HEK293 (cell line): ENCODE measurements around the gene AARS2.

Experiments
- CTCF ChIA-PET: fragments of 350-600 bp; formaldehyde crosslinking; extraction: SDS; loops from one replicate; lab custom pipeline; 2021; ENCODE audit warnings: antibody characterized with exemption; lab: Yijun Ruan, JAX
- POLR2A ChIA-PET: fragments of 300-600 bp; formaldehyde crosslinking; extraction: SDS; loops from one replicate; lab custom pipeline; 2020; ENCODE audit warnings: antibody characterized with exemption, inconsistent platforms; lab: Yijun Ruan, JAX
- H3K27ac ChIP-seq: fragments of 200-500 bp; sonication (Bioruptor generic); 2 replicates; pipeline ENCODE4 v1.5.1; 2014; ENCODE audit warnings: low read depth, low read length, control low read depth, inconsistent platforms; ENCODE audit errors: extremely low read depth
- H3K36me3 ChIP-seq, 2 experiments: fragments of 200-500 bp in 1 of 2; sonication (Bioruptor generic) in 1 of 2; 1 replicate in 1 of 2; 2 replicates in 1 of 2; pipeline ENCODE4 v1.5.1; 2014 to 2017; ENCODE audit warnings: inconsistent platforms in 2 of 2, low read length in 2 of 2; ENCODE audit not compliant: control insufficient read depth in 2 of 2, insufficient read depth in 1 of 2
- H3K4me1 ChIP-seq: fragments of 200-500 bp; sonication (Bioruptor generic); 2 replicates; pipeline ENCODE4 v1.5.1; 2014; ENCODE audit warnings: mild to moderate bottlenecking, low read length, inconsistent platforms; ENCODE audit not compliant: control insufficient read depth, insufficient read depth
- H3K4me3 ChIP-seq: 2 replicates; pipeline ENCODE4 v1.5.1; 2011; ENCODE audit warnings: low read depth, mild to moderate bottlenecking, control low read depth, low read length, moderate library complexity
- H3K9me3 ChIP-seq: fragments of 200-500 bp; sonication (Bioruptor generic); 2 replicates; pipeline ENCODE4 v1.5.1; 2014; ENCODE audit warnings: low read depth, low read length, inconsistent platforms; ENCODE audit not compliant: control insufficient read depth, insufficient read depth
- AEBP2 ChIP-seq: fragments of 450-650 bp; formaldehyde crosslinking; IDR thresholded peaks from 2 replicates; pipeline ENCODE4 v1.5.1; 2016; ENCODE audit warnings: missing biosample characterization, missing genetic modification characterization, borderline replicate concordance
- FEZF1 ChIP-seq: fragments of 450-650 bp; formaldehyde crosslinking; IDR thresholded peaks from 2 replicates; pipeline ENCODE4 v1.5.1; 2016; ENCODE audit warnings: missing biosample characterization, missing genetic modification characterization
- GLIS1 ChIP-seq: fragments of 450-650 bp; formaldehyde crosslinking; IDR thresholded peaks from 2 replicates; pipeline ENCODE4 v1.5.1; 2016; ENCODE audit warnings: missing biosample characterization, missing genetic modification characterization
- REST ChIP-seq: fragments of 450-650 bp; formaldehyde crosslinking; IDR thresholded peaks from 2 replicates; pipeline ENCODE4 v1.5.1; 2016; ENCODE audit warnings: missing biosample characterization, missing genetic modification characterization
- SCRT1 ChIP-seq: fragments of 450-650 bp; formaldehyde crosslinking; IDR thresholded peaks from 2 replicates; pipeline ENCODE4 v1.5.1; 2016; ENCODE audit warnings: missing biosample characterization, missing genetic modification characterization, borderline replicate concordance
- SETDB1 ChIP-seq: IDR thresholded peaks from one replicate; pipeline ENCODE4 v1.6.1; 2017; ENCODE audit warnings: mild to moderate bottlenecking, low read length, moderate library complexity, mixed read lengths; ENCODE audit not compliant: insufficient read length
- ZFP37 ChIP-seq: fragments of 450-650 bp; formaldehyde crosslinking; IDR thresholded peaks from 2 replicates; pipeline ENCODE4 v1.5.1; 2016; ENCODE audit warnings: missing biosample characterization, missing genetic modification characterization
- ZFP41 ChIP-seq: fragments of 450-650 bp; formaldehyde crosslinking; IDR thresholded peaks from 2 replicates; pipeline ENCODE4 v1.5.1; 2016; ENCODE audit warnings: missing biosample characterization, missing genetic modification characterization, borderline replicate concordance
- ZNF114 ChIP-seq: fragments of 450-650 bp; formaldehyde crosslinking; IDR thresholded peaks from 2 replicates; pipeline ENCODE4 v1.5.0; 2017; ENCODE audit warnings: missing biosample characterization, missing genetic modification characterization
- ZNF140 ChIP-seq: fragments of 450-650 bp; formaldehyde crosslinking; IDR thresholded peaks from 2 replicates; pipeline ENCODE4 v1.5.1; 2016; ENCODE audit warnings: missing biosample characterization, missing genetic modification characterization
- ZNF146 ChIP-seq: fragments of 450-650 bp; formaldehyde crosslinking; IDR thresholded peaks from 2 replicates; pipeline ENCODE4 v1.5.1; 2016; ENCODE audit warnings: missing biosample characterization, missing genetic modification characterization
- ZNF169 ChIP-seq: fragments of 450-650 bp; formaldehyde crosslinking; IDR thresholded peaks from 2 replicates; pipeline ENCODE4 v1.5.1; 2016; ENCODE audit warnings: missing biosample characterization, missing genetic modification characterization
- ZNF266 ChIP-seq: fragments of 450-650 bp; formaldehyde crosslinking; IDR thresholded peaks from 2 replicates; pipeline ENCODE4 v1.5.1; 2016; ENCODE audit warnings: missing biosample characterization, missing genetic modification characterization, low read depth
- ZNF354C ChIP-seq: fragments of 450-650 bp; formaldehyde crosslinking; IDR thresholded peaks from 2 replicates; pipeline ENCODE4 v1.5.1; 2016; ENCODE audit warnings: missing biosample characterization, missing genetic modification characterization, low read depth, borderline replicate concordance
- ZNF391 ChIP-seq: fragments of 450-650 bp; formaldehyde crosslinking; IDR thresholded peaks from 2 replicates; pipeline ENCODE4 v1.5.1; 2016; ENCODE audit warnings: low read depth, missing biosample characterization, missing genetic modification characterization, borderline replicate concordance
- ZNF473 ChIP-seq: fragments of 450-650 bp; formaldehyde crosslinking; IDR thresholded peaks from 2 replicates; pipeline ENCODE4 v1.5.1; 2017; ENCODE audit warnings: missing biosample characterization, missing genetic modification characterization
- ZNF514 ChIP-seq: fragments of 450-650 bp; formaldehyde crosslinking; IDR thresholded peaks from 2 replicates; pipeline ENCODE4 v1.5.1; 2016; ENCODE audit warnings: missing biosample characterization, missing genetic modification characterization
- ZNF518A ChIP-seq: fragments of 450-650 bp; formaldehyde crosslinking; conservative IDR thresholded peaks from 2 replicates; pipeline ENCODE4 v1.5.1; 2016; ENCODE audit warnings: low read depth, missing biosample characterization, missing genetic modification characterization
- ZNF529 ChIP-seq: fragments of 450-650 bp; formaldehyde crosslinking; IDR thresholded peaks from 2 replicates; pipeline ENCODE4 v1.5.1; 2017; ENCODE audit warnings: missing genetic modification characterization, missing biosample characterization; ENCODE audit not compliant: insufficient replicate concordance
- ZNF585B ChIP-seq: fragments of 450-650 bp; formaldehyde crosslinking; IDR thresholded peaks from 2 replicates; pipeline ENCODE4 v1.5.1; 2016; ENCODE audit warnings: missing biosample characterization, missing genetic modification characterization
- ZNF677 ChIP-seq: fragments of 450-650 bp; IDR thresholded peaks from 2 replicates; pipeline ENCODE4 v1.5.0; 2018; ENCODE audit warnings: missing biosample characterization, mild to moderate bottlenecking, missing genetic modification characterization, moderate library complexity
- ZNF843 ChIP-seq: fragments of 450-650 bp; formaldehyde crosslinking; IDR thresholded peaks from 2 replicates; pipeline ENCODE4 v1.5.1; 2016; ENCODE audit warnings: missing biosample characterization, missing genetic modification characterization

AARS2 gene

GRCh38 chr6:44286285-44286565 is 26.9 kb downstream of the AARS2 start:
- H3K27ac ChIP-seq = no peak overlapping the region
- H3K4me3 ChIP-seq = no peak overlapping the region
- TF ChIP-seq ZNF677 (tag by site-specific recombination) (no peak), ZNF529 (tag by site-specific recombination) (no peak), ZNF266 (tag by site-specific recombination) (no peak), ZNF514 (tag by site-specific recombination) (no peak), ZFP37 (tag by site-specific recombination) (no peak), ZNF391 (tag by site-specific recombination) (no peak), FEZF1 (tag by site-specific recombination) (no peak), SCRT1 (tag by site-specific recombination) (no peak), SETDB1 (no peak), ZNF843 (tag by site-specific recombination) (no peak), ZNF146 (tag by site-specific recombination) (no peak), ZNF354C (tag by site-specific recombination) (no peak), ZNF585B (tag by site-specific recombination) (no peak)
- no peaks in the 10 kb centered on the region for H3K4me1 ChIP-seq
- ChIA-PET POLR2A (interaction anchor here (1.3 kb wide), 1 partner anchor 12 kb away, joined by 3 read pairs; no protein-coding TSS in a partner anchor), CTCF (interaction anchor here (0.9 to 2.2 kb wide), 2 partner anchors 19 to 52 kb away, joined by 3 to 8 read pairs; no protein-coding TSS in a partner anchor)
- no peaks in the 10 kb centered on the region for H3K9me3 ChIP-seq
- no peaks in the 10 kb centered on the region for H3K36me3 ChIP-seq

GRCh38 chr6:44285552-44286284 is 27.4 kb downstream of the AARS2 start:
- Histone ChIP-seq H3K36me3 (no peaks in the 10 kb centered on the region), H3K4me3 (no peak overlapping the region), H3K9me3 (no peaks in the 10 kb centered on the region), H3K4me1 (no peaks in the 10 kb centered on the region), H3K27ac (no peak overlapping the region)
- CTCF ChIA-PET = interaction anchor here (0.6 to 2.2 kb wide), 5 partner anchors 18 to 678 kb away, joined by 3 to 8 read pairs (median 3); no protein-coding TSS in a partner anchor
- POLR2A ChIA-PET = interaction anchor here (0.6 to 1.3 kb wide), 2 partner anchors 9 to 12 kb away, joined by 3 to 5 read pairs; no protein-coding TSS in a partner anchor
- TF ChIP-seq GLIS1 = no peak
- peak; percentile 96 for TF ChIP-seq REST (tag by site-specific recombination)
- TF ChIP-seq ZNF169 (tag by site-specific recombination) = no peak

GRCh38 chr6:44284867-44285266 is 28.3 kb downstream of the AARS2 start:
- POLR2A ChIA-PET = interaction anchor here (0.6 to 1.3 kb wide), 2 partner anchors 10 to 11 kb away, joined by 3 to 5 read pairs; no protein-coding TSS in a partner anchor
- no peaks in the 10 kb centered on the region for H3K4me1 ChIP-seq
- CTCF ChIA-PET = interaction anchor here (0.6 to 2.2 kb wide), 5 partner anchors 11 to 27 kb away, joined by 3 to 8 read pairs (median 3); no protein-coding TSS in a partner anchor
- no peak overlapping the region for H3K4me3 ChIP-seq
- H3K36me3 ChIP-seq = no peaks in the 10 kb centered on the region
- no peaks in the 10 kb centered on the region for H3K9me3 ChIP-seq
- no peak overlapping the region for H3K27ac ChIP-seq
- no peak for TF ChIP-seq ZNF140 (tag by site-specific recombination)
- TF ChIP-seq ZNF473 (tag by site-specific recombination) = no peak
- TF ChIP-seq AEBP2 (tag by site-specific recombination) = no peak
- TF ChIP-seq ZNF114 (tag by site-specific recombination) = no peak
- no peak for TF ChIP-seq ZNF518A (tag by site-specific recombination)
- TF ChIP-seq ZFP41 (tag by site-specific recombination) = no peak
